GM23338 (cell line): ENCODE data around the gene VKORC1L1. TPM values are rescaled to one million over a fixed set of nuclear protein-coding genes. Genes with fewer than 3 reads are reported as not detected.

Source experiments
- ATAC-seq: fragments of 200-7000 bp; cut with Tn5 transposase; 3 replicates; pipeline ENCODE4 v1.9.1; 2020
- DNase-seq: peaks from one replicate; pipeline ENCODE4 v3.0.0-alpha.2; 2015; ENCODE audit warnings: low spot score
- H2AFZ ChIP-seq: fragments of 200-600 bp; sonication (generic); 2 replicates; pipeline ENCODE4 v1.8.0; 2016; ENCODE audit warnings: antibody characterized with exemption, mild to moderate bottlenecking, moderate library complexity
- H3F3A ChIP-seq: fragments of 200-600 bp; sonication (generic); replicated peaks from 2 replicates; pipeline ENCODE4 v1.8.0; 2017; ENCODE audit warnings: antibody characterized with exemption, mixed run types, low read depth
- H3K27ac ChIP-seq: fragments of 200-600 bp; sonication (generic); 2 replicates; pipeline ENCODE4 v1.6.1; 2016; ENCODE audit warnings: low read depth
- H3K27me3 ChIP-seq: fragments of 200-600 bp; sonication (generic); 2 replicates; pipeline ENCODE4 v1.8.0; 2016; ENCODE audit warnings: mild to moderate bottlenecking, mixed run types, moderate library complexity; ENCODE audit not compliant: insufficient read depth
- H3K36me3 ChIP-seq: fragments of 200-600 bp; sonication (generic); 2 replicates; pipeline ENCODE4 v1.8.0; 2016; ENCODE audit warnings: mild to moderate bottlenecking; ENCODE audit not compliant: insufficient read depth
- H3K4me1 ChIP-seq: fragments of 200-600 bp; sonication (generic); 2 replicates; pipeline ENCODE4 v1.8.0; 2016; ENCODE audit warnings: mild to moderate bottlenecking, moderate library complexity; ENCODE audit not compliant: insufficient read depth
- H3K4me2 ChIP-seq: fragments of 200-600 bp; sonication (generic); 2 replicates; pipeline ENCODE4 v1.7.1; 2017; ENCODE audit warnings: mixed run types
- H3K4me3 ChIP-seq: fragments of 200-600 bp; sonication (generic); 2 replicates; pipeline ENCODE4 v1.6.1; 2016; ENCODE audit warnings: mixed run types
- H3K79me2 ChIP-seq: fragments of 200-600 bp; sonication (generic); replicated peaks from 2 replicates; pipeline ENCODE4 v1.8.0; 2017; ENCODE audit warnings: mild to moderate bottlenecking; ENCODE audit not compliant: insufficient read depth
- H3K9me2 ChIP-seq: fragments of 200-600 bp; sonication (generic); 2 replicates; pipeline ENCODE4 v1.8.0; 2017; ENCODE audit not compliant: insufficient read depth
- H4K20me1 ChIP-seq: fragments of 200-600 bp; sonication (generic); replicated peaks from 2 replicates; pipeline ENCODE4 v1.8.0; 2017; ENCODE audit warnings: mild to moderate bottlenecking; ENCODE audit not compliant: insufficient read depth
- H3K27ac Mint-ChIP-seq: 2 replicates; pipeline ENCODE4 v1.8.0; 2020; ENCODE audit warnings: inconsistent platforms, mild to moderate bottlenecking, moderate library complexity, mixed read lengths
- H3K27me3 Mint-ChIP-seq: 3 replicates; pipeline ENCODE4 v1.8.0; 2022; ENCODE audit warnings: low read depth, mild to moderate bottlenecking, moderate library complexity, mixed read lengths, inconsistent platforms; ENCODE audit not compliant: insufficient read depth, poor library complexity
- H3K36me3 Mint-ChIP-seq: 3 replicates; pipeline ENCODE4 v1.8.0; 2021; ENCODE audit warnings: low read depth, mild to moderate bottlenecking, inconsistent platforms, moderate library complexity, mixed read lengths
- H3K4me1 Mint-ChIP-seq: 3 replicates; pipeline ENCODE4 v1.8.0; 2020; ENCODE audit warnings: mild to moderate bottlenecking, inconsistent platforms, mixed read lengths
- H3K4me3 Mint-ChIP-seq: 3 replicates; pipeline ENCODE4 v1.8.0; 2021; ENCODE audit warnings: moderate library complexity, mild to moderate bottlenecking, inconsistent platforms, mixed read lengths
- H3K9me3 Mint-ChIP-seq: 3 replicates; pipeline ENCODE4 v1.8.0; 2020; ENCODE audit warnings: moderate library complexity, mild to moderate bottlenecking, inconsistent platforms, mixed read lengths
- CTCF ChIP-seq, 2 experiments: fragments of 200-600 bp in 1 of 2; sonication (generic) in 1 of 2; conservative IDR thresholded peaks; 2 replicates each; pipeline versions ENCODE4 v1.5.1 to v1.6.1; 2016 to 2017; ENCODE audit warnings: antibody characterized with exemption in 2 of 2, low read depth in 2 of 2, mild to moderate bottlenecking in 2 of 2, moderate library complexity in 1 of 2
- ETS1 ChIP-seq: IDR thresholded peaks from 2 replicates; pipeline ENCODE4 v1.6.1; 2016; ENCODE audit warnings: antibody characterized with exemption
- EZH2 ChIP-seq: fragments of 200-600 bp; sonication (generic); IDR thresholded peaks from one replicate; pipeline ENCODE4 v1.8.0; 2017; ENCODE audit warnings: antibody characterized with exemption, mild to moderate bottlenecking, low read depth; ENCODE audit not compliant: unreplicated experiment
- JUNB ChIP-seq: IDR thresholded peaks from one replicate; pipeline ENCODE4 v1.6.1; 2016; ENCODE audit warnings: antibody characterized with exemption; ENCODE audit not compliant: unreplicated experiment
- NANOG ChIP-seq: IDR thresholded peaks from 2 replicates; pipeline ENCODE4 v1.6.1; 2016; ENCODE audit warnings: antibody characterized with exemption, borderline replicate concordance
- STAT1 ChIP-seq: IDR thresholded peaks from one replicate; pipeline ENCODE4 v1.6.1; 2016; ENCODE audit warnings: antibody characterized with exemption; ENCODE audit not compliant: unreplicated experiment
- ZNF114 ChIP-seq: fragments of 250-450 bp; sonication (Bioruptor Pico); IDR thresholded peaks from 2 replicates; pipeline ENCODE4 v1.5.0; 2020; ENCODE audit warnings: mild to moderate bottlenecking, moderate library complexity
- ZNF331 ChIP-seq: fragments of 250-450 bp; sonication (Bioruptor Pico); IDR thresholded peaks from 2 replicates; pipeline ENCODE4 v1.5.0; 2020; ENCODE audit warnings: low read depth, mild to moderate bottlenecking, moderate library complexity
- polyA plus RNA-seq: library from polyadenylated mRNA; unstranded; fragments of >200 nt; fragmentation: Nextera tagmentation; extraction: Ambion mirVana; gene quantifications from 2 replicates; pipeline ENCODE4 v1.2.1, GENCODE V29; 2016
- total RNA-seq: library from RNA; depleted of rRNA; stranded (reverse); fragments of >200 nt; shearing (Covaris generic); gene quantifications from 2 replicates; pipeline ENCODE4 v1.2.3, GENCODE V29; 2014
- TF ChIP-seq, protein P1 (sequence below): fragments of 250-450 bp; sonication (Bioruptor Pico); IDR thresholded peaks from 2 replicates; pipeline ENCODE4 v1.5.0; 2020; ENCODE audit warnings: mild to moderate bottlenecking, moderate library complexity

VKORC1L1 gene
- total and polyA plus RNA-seq, 2 experiments from 2014 or later, result 21.5 to 30.3 TPM

DNA sequence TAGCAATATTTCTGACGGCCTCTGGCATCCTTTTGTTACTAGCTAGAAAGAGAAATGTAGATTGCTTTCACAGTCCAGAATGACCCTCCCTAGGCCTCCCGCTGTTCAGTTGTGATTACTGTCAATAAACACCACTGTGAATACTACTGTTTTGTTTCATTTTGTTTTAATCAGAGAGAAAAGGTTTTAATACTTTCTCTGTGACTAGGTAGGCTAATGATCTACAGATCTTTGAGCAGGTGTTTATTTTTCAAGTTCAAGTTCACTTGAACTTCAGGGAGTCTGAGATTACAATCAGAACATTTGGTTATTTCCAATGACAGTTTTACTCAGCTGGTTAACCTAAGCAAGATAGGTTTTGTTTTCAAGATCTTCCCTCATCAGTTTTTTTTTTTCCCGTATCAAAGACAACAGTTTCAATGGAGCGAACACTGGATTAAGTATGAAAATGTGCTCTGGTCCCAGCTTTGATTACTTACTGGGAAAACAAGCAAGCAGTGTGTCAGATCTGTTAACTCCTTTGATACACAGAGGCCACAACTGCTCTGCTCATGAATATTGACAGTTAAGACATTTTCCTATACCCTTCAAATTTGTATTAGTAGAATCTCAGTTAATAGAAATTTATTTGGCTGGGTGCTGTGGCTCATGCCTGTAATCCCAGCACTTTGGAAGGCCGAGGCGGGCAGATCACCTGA, 34.8 kb downstream of the VKORC1L1 start:
- Histone ChIP-seq H2AFZ (no peak overlapping the region), H3K4me2 (no peak overlapping the region), H3K4me1 (peaks cover 15% of the 10 kb centered on the region), H3K27ac (no peak overlapping the region), H3K27me3 (no peaks in the 10 kb centered on the region), H3K36me3 (no peaks in the 10 kb centered on the region), H3F3A (no peaks in the 10 kb centered on the region), H3K9me2 (no peaks in the 10 kb centered on the region), H3K4me3 (no peak overlapping the region), H3K79me2 (peaks cover 51% of the 10 kb centered on the region), H4K20me1 (peaks cover 41% of the 10 kb centered on the region)
- H3K27ac Mint-ChIP-seq, result no peak overlapping the region
- ATAC-seq (peak; percentile 75), DNase-seq (peak; percentile 43)
- H3K27me3 Mint-ChIP-seq, result no peaks in the 10 kb centered on the region
- peaks cover 16% of the 10 kb centered on the region for H3K36me3 Mint-ChIP-seq
- peaks cover 22% of the 10 kb centered on the region for H3K4me1 Mint-ChIP-seq
- H3K9me3 Mint-ChIP-seq, result no peaks in the 10 kb centered on the region; the same call in 2 of the 3 replicates
- no peak overlapping the region for H3K4me3 Mint-ChIP-seq
- TF ChIP-seq JUNB, result no peak
- no peak for TF ChIP-seq CTCF (conservative IDR thresholded peaks at IDR 0.05; ENCODE audit: low read depth in 2 of 2)
- no peak for TF ChIP-seq STAT1
- no peak for TF ChIP-seq ZNF114 (CRISPR knock-in tag)

DNA sequence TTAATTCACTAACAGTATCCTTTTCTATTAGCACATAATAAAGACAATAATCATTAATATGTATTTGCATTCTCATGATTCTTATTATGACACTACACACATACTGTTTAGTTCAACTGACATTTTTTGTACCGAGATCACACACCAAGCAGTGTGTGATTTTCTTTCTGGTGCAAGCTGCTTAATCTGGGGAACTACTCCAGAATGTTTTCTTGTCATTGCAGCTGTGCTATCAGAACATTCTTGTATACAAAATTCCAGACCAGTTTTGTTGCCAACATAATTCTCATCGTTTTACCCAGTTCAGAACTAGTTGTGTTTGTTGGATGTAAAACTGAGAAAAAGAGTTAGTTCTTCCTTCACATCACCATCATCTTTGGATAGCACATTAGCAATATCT, 37.4 kb downstream of the VKORC1L1 start:
- Mint-ChIP-seq H3K36me3 (peaks cover 6% of the 10 kb centered on the region; the same call in 2 of the 3 replicates), H3K9me3 (no peaks in the 10 kb centered on the region), H3K27ac (no peak overlapping the region), H3K4me3 (no peak overlapping the region), H3K4me1 (peaks cover 22% of the 10 kb centered on the region), H3K27me3 (no peaks in the 10 kb centered on the region)
- no peak overlapping the region for H3K27ac ChIP-seq
- H3K27me3 ChIP-seq, result no peaks in the 10 kb centered on the region
- H3K9me2 ChIP-seq, result no peaks in the 10 kb centered on the region
- no peak overlapping the region for H3K4me3 ChIP-seq
- ATAC-seq, result no peak
- H3K4me2 ChIP-seq, result no peak overlapping the region
- H3K79me2 ChIP-seq, result peaks cover 57% of the 10 kb centered on the region
- H2AFZ ChIP-seq, result no peak overlapping the region
- no peak for DNase-seq
- H3F3A ChIP-seq, result no peaks in the 10 kb centered on the region
- no peaks in the 10 kb centered on the region; the same call in 1 of the 2 replicates for H3K36me3 ChIP-seq
- peaks cover 15% of the 10 kb centered on the region for H3K4me1 ChIP-seq
- H4K20me1 ChIP-seq, result peaks cover 41% of the 10 kb centered on the region
- TF ChIP-seq ETS1 (no peak), EZH2 (no peak), STAT1 (no peak), CTCF (conservative IDR thresholded peaks at IDR 0.05; ENCODE audit: low read depth in 2 of 2) (no peak), ZNF114 (CRISPR knock-in tag) (no peak), ZNF331 (CRISPR knock-in tag) (no peak), JUNB (no peak), NANOG (no peak)
- TF ChIP-seq, protein P1, sequence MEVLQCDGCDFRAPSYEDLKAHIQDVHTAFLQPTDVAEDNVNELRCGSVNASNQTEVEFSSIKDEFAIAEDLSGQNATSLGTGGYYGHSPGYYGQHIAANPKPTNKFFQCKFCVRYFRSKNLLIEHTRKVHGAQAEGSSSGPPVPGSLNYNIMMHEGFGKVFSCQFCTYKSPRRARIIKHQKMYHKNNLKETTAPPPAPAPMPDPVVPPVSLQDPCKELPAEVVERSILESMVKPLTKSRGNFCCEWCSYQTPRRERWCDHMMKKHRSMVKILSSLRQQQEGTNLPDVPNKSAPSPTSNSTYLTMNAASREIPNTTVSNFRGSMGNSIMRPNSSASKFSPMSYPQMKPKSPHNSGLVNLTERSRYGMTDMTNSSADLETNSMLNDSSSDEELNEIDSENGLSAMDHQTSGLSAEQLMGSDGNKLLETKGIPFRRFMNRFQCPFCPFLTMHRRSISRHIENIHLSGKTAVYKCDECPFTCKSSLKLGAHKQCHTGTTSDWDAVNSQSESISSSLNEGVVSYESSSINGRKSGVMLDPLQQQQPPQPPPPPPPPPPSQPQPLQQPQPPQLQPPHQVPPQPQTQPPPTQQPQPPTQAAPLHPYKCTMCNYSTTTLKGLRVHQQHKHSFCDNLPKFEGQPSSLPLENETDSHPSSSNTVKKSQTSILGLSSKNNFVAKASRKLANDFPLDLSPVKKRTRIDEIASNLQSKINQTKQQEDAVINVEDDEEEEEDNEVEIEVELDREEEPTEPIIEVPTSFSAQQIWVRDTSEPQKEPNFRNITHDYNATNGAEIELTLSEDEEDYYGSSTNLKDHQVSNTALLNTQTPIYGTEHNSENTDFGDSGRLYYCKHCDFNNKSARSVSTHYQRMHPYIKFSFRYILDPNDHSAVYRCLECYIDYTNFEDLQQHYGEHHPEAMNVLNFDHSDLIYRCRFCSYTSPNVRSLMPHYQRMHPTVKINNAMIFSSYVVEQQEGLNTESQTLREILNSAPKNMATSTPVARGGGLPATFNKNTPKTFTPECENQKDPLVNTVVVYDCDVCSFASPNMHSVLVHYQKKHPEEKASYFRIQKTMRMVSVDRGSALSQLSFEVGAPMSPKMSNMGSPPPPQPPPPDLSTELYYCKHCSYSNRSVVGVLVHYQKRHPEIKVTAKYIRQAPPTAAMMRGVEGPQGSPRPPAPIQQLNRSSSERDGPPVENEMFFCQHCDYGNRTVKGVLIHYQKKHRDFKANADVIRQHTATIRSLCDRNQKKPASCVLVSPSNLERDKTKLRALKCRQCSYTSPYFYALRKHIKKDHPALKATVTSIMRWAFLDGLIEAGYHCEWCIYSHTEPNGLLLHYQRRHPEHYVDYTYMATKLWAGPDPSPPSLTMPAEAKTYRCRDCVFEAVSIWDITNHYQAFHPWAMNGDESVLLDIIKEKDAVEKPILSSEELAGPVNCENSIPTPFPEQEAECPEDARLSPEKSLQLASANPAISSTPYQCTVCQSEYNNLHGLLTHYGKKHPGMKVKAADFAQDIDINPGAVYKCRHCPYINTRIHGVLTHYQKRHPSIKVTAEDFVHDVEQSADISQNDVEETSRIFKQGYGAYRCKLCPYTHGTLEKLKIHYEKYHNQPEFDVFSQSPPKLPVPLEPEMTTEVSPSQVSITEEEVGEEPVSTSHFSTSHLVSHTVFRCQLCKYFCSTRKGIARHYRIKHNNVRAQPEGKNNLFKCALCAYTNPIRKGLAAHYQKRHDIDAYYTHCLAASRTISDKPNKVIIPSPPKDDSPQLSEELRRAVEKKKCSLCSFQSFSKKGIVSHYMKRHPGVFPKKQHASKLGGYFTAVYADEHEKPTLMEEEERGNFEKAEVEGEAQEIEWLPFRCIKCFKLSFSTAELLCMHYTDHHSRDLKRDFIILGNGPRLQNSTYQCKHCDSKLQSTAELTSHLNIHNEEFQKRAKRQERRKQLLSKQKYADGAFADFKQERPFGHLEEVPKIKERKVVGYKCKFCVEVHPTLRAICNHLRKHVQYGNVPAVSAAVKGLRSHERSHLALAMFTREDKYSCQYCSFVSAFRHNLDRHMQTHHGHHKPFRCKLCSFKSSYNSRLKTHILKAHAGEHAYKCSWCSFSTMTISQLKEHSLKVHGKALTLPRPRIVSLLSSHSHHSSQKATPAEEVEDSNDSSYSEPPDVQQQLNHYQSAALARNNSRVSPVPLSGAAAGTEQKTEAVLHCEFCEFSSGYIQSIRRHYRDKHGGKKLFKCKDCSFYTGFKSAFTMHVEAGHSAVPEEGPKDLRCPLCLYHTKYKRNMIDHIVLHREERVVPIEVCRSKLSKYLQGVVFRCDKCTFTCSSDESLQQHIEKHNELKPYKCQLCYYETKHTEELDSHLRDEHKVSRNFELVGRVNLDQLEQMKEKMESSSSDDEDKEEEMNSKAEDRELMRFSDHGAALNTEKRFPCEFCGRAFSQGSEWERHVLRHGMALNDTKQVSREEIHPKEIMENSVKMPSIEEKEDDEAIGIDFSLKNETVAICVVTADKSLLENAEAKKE (CRISPR knock-in tag), result no peak
